Stimulated activated CD4-positive, alpha-beta T cell treated with anti-CD3 and anti-CD28 coated beads, Interleukin-4, amount 100 ng/mL, for 1 hour (primary cell): ENCODE data around the gene TECR.

Experiments
- DNase-seq: peaks from one replicate; pipeline ENCODE4 v3.0.0-alpha.2; 2020

The TECR gene

DNA sequence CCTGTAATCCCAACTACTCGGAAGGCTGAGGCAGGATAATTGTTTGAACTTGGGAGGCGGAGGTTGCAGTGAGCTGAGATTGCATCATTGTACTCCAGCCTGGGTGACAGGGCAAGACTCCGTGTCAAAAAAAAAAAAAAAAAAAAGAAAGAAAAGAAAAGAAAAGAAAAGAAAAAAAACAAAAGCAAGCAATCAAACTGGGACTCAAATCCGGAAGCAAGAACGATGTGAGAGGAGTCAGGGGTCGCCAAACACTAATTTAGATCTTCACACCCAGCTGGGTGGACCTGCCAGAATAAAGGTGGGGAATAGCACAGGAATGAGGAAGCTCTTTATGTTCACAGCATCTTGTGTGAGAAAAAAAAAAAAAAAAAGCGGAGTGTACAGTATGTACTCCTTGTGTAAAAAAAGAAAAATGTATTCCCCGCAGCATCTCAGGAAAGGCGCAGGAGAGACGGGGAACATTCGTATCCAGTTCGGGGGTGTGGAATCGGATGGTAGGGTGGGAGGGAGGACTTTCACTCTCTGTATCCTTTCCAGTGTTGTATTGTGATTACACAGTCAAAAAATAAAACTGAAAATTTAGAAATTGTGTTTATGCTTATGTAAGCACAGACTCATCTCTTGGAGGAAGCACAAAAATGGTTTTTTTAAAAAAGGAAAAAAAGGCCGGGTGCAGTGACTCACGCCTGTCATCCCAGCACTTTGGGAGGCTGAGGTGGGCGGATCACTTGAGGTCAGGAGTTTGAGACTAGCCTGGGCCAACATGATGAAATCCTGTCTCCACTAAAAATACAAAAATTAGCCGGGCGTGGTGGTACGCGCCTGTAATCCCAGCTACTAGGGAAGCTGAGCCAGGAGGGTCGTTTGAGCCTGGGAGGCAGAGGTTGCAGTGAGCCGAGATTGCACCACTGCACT lies 18.8 kb upstream of the TECR start:
- DNase-seq: no peak

DNA sequence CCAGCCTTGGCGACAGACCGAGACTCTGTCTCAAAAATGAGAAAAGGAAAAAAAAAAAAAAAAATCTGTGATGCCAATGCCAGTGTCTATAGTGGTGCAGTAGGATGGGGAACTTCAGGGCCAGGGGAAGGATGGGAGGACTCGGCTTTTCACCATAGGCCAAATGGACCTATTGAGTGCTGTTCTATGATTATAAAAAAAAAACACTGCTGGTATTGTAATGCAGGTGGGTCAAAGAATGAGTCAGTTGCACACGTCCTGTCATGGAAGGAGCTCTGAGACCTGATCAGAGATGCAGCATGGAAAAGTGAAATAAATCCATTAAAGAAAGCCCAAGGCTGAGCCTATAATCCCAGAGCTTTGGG lies 18.2 kb upstream of the TECR start:
- DNase-seq: no peak

DNA sequence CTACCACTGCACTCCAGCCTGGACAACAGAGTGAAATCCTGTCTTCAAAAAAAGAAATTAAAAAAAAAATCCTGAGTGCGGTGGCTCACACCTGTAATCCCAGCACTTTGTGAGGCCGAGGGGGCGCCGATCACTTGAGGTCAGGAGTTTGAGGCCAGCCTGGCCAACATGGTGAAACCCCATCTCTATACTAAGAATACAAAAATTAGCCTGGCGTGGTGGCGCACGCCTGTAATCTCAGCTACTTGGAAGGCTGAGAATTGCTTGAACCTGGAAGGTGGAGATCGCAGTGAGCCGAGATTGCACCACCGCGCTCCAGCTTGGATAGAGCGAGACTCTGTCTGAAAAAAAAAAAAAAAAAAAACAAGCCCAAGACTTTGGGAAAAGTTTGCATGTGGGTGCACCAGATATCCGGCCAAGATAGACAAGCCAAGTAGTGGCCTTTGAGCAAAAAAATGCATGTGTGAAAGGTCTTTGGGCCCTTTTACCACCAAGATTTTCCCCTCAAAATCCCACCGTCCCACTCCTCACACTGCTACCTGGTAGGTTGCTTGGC lies 16.9 kb upstream of the TECR start:
- DNase-seq: no peak

DNA sequence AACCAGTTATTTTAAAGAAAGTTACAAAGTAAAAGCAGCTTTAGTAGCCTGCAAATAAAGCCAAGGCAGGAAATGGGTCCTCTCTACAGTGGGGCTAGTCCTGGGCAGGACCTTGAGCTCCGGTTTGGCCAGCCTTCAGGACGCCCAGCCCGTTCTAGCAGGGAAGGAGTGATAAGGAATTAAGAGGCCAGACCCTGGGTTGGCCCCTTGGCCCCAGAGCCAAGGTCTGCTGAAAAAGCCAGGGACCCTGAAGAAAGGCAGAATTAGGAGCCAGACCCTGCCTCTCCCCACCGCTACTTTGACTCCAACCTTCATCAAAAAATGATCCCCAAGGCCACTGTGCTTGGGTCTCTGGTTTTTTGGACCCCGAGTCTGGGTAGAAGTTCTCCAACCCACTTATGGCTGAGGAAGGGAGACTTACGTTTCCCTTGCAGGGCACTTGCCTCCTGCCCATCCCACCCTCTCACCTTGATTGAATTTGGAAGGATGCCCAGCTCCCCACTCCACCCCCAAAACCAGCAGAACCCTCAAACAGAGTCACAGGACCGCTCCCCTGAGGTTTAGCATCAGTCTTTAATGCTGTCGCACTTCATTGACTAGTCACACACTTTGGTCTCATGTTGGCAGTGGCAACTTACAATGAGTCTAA lies 15.1 kb upstream of the TECR start:
- no peak for DNase-seq

DNA sequence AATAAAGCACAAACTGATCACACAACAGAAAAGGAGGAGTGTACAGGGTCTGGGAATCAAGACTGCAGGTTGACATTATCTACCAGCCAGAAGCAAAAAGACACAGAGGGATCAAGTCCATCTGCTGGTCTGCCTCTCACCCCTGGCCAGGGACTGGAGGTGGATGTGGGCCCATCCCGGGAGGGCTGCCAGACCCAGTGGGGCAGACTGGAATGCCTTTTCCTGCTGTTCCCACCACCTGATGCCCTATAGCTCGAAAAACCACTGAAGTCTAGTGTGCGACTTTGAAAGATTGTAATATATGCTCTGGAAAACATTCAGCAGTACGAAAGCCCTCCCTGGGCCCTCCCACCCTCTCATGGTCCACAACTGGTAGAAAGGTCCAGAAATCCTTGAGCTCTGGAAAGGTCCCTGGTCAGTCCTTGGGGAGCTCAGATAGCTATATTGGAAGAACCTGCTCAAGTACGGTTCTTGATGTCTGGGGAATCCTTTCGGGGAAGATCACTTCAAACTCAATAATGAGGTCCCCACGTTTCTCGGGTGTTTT lies 13.8 kb upstream of the TECR start:
- no peak for DNase-seq

DNA sequence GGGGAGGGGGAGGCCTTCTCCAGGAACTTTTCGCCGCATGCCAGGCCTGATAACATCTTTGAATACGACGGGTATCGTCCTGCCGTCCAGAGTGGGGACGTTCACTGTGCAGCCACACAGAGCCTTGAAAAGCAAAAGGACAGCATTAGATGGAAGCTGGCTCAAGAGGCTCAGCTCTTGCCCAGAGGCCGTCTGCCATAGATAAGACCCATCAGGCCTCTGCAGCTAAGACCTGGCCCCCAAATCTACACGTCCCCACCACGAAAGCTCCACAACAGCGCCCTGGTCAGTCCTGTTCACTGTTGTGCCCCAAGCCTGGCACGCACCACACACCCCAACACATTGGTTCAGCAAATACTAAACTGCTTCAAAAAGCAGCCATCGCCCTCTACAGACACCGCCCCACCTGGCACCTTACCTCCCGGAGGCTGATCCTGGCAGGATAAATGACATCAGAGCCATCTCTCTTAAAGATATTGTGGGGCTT lies 13.3 kb upstream of the TECR start:
- DNase-seq: no peak

DNA sequence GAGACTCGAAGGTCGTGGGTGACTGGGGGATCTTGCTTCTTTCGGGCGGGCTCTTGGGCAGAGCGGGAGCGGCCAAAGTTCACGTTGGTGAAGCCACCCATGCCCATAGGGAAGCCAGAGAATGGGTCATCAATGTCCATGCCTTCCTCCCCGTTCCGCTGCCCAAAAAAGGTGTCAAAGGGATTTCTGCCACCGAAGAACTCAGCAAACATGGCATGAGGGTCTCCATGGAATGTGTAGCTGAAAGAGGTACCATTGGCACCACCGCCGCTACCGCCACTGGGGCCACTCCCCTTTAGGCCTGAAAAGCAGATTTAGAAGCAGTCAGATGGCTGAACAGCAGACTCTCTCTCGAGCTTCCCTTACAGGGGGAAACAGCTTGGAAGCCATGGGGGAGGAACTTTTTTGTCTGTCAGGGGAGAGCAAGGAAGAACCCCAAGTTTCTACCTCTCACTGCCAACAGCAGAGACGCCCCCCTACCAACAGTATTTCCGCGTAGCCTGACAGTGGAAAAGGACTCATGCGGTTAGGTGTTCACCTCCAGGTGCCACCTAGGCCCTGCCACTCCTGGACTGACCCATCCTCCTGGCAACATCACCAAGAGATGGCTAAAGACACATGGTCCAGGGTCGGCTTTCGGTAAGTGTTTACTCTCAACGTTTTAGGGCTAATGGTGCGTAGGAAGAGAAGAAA lies 12.5 kb upstream of the TECR start:
- no peak for DNase-seq

DNA sequence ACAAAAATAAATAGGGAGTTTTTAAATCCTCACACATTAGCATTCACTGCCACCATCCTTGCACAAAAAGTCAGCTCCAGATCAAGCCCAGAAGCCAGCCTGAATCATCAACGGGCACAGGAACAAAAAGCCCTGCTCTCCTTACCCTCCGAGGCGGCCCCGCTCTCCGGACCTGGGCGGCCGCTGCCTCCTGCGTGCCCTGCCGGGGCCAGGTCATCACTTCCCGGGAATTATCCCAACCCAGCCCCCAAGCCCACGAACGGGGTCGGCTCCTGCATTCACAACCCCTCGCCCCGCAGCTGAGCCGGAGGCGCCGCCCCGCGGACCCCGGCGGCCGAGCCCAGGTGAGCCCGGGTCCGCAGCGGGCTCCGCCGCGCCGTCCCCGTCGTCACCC lies 12.0 kb upstream of the TECR start:
- DNase-seq: no peak

DNA sequence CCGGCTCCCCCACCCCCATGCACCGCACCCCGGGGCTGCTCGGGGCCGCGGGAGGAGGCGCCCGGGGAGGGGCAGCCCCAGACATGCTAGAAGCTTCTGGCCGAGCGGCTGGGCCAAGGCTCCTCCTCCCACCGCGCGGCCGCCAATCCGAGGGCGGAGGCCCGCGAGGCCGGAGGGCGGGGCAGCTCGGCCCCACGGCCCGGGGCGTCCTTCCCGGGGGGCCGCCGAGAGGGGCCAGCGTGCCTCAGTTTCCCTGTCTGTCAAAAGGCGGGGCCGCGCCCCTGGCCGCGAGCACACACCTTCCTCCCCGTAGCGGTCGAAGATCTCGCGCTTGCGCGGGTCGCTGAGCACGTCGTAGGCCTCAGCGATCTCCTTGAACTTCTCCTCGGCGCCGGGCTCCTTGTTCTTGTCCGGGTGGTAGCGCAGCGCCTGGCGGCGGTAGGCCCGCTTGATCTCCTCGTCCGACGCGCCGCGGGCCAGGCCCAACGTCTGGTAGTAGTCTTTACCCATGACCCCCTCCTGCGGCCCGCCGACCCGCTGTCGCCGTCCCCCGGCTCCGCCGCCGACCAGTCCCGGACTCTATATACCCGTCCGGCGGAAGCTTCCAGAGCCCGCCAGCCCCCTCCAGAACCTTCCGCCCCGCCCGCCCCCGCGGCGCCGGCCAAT lies 11.4 kb upstream of the TECR start, which contains the start of gene DNAJB1:
Gene DNAJB1, minus strand, starts transcription at position 558 of the 666 bp plus-strand sequence. Its CDS starts 48 bp downstream, at position 510.
- peak; percentile 61 for DNase-seq

DNA sequence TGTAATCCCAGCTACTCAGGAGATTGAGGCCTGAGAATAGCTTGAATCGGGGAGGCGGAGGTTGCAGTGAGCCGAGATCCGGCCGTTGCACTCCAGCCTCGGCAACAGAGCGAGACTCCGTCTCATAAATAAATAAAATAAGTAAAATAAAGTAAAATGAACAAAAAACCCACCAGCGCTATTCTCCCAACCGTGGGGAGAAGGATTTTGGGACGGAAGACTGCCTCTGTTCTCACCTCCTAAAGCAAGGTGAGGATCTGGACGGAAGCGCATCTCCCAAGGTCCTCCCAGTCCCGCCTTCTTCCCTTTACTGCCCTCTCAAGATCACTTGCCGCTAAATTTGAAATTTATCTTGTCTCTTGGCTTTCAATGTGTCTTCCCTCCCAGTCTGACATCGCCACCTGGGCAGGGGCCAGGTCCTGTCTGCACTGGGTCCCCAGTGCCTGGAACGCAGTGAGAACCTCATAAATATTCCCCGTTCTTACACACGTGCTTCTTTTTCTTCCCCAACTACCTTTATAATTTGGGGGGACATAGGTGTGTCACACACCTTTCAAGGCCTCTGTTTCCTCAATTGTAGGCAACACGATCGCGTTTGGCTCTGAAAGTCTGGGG lies 10.0 kb upstream of the TECR start:
- DNase-seq: no peak

DNA sequence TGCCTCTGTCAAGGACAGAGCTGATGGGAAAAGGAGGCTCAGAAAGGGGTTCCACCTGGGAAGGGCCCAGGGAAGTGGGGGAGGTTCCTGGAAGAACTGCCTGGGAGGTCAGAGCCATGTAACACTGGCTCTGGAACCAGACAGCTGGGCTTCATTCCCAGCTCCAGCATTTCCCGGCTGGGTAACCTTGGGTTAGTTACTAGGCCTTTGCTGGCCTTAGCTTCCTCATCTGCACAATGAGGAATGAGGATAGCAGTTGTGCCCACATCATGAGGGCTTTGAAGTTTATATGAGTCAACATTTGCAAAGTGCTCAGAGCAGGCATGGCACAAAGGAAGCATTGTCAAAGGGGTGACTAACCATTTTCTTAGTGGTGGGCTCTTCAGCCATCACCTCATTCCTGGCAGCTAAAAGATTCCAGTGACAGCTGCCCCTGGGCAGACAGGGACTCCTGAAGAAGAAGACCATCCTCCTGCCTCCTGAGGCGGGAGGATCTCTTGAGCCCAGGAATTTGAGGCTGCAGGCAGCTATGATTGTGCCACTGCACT lies 9.5 kb upstream of the TECR start:
- DNase-seq: no peak

DNA sequence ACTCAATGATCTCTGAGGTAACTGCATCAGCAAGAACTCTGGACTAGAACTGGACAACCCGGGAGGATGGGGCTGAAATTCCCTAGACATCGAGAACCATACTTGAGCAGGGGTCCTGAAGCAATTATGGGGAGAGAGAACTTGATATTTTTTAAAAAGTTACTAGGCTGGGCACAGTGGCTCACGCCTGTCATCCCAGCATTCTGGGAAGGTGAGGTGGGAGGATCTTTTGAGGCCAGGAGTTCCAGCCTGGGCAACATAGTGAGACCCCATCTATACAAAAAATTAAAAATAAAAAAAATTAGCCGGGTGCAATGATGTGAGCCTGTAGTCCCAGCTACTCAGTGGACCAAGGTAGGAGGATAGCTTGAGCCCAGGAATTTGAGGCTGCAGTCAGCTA lies 8.9 kb upstream of the TECR start:
- no peak for DNase-seq

DNA sequence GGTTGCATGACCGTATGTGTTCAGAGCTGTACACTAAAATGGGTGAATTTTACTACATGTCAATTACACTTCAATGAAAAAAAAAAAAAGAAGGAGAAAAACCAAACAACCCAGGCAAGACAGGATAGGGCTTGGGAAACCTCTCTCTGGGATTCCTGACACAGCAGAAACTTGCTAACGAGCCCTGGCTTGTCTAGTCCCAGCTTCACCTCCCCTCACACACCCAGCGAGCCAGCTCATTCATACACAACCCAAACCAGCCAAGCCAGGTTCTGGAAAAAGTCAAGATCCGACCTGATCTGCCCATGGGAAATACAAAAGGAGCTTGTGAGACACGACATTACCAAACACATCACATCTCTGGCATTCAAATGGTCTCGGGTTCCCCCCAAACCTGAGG lies 3.7 kb upstream of the TECR start:
- DNase-seq: no peak

DNA sequence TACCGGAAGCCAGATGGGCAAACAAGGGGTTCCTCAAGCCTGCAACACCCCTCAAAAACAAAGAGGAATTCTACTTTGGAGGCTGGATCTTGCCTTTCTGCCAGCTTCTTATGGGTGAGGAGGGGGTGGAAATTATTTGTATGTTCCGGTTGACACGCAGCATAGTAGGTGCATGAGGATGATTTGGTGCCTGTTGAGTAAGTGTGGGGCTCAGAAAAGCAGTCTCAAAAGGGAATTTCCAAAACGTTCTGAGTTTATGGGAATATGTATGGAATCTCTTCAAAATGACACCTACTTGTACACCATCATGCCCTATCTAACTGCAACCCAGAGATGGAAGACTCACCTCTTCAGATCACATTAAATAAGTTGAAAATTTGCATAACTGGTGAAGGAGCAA lies 3.0 kb upstream of the TECR start:
- no peak for DNase-seq

DNA sequence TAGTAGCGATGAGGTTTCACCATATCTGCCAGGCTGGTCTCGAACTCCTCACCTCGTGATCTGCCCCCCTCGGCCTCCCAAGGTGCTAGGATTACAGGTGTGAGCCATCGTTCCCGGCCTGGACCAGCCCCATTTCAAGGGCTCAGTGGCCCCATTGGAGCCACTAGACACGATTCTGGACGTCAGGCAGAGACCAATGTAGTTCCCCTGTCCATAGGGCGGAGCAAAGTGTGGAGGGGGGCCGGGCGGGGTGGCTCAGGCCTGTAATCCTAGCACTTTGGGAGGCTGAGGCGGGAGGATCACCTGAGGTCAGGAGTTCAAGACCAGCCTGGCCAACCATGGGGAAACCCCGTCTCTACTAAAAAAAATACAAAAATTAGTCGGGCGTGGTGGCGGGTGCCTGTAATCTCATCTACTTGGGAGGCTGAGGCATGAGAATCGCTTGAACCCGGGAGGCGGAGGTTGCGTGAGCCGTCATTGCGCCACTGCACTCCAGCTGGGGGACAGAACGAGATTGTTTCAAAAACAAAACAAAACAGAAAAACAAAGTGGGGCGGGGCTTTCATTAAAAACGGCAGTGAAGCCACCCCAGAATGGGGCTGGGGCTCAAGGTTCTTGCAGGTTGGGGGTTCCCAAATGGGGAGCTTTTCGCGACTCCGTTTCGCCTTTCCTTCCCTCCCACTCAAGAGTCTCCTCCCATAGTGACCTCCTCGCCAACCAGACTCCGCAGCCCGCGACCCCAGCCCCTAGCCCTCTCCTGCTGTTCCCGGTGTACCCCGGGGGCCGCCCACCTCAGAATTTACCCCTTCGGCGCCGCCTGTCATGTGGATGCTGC lies 758 bp upstream of the TECR start:
- no peak for DNase-seq

DNA sequence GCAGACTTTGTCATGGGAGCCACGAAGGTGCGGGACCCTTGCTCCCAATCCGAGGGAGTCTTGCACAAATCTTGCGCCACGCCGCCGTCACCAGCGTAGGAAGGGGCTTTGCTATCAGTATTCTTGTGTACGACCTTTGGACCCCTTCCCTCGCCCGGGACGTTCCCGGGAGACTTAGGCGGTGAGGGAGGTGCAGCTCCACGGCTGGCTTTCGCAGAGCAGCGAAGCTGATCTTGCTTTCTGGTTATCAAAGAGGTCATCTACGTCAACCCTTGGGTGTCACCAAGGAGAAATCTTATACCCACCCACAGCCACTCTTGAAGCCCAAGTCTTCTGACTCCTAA lies 583 bp downstream of the TECR start:
- no peak for DNase-seq

DNA sequence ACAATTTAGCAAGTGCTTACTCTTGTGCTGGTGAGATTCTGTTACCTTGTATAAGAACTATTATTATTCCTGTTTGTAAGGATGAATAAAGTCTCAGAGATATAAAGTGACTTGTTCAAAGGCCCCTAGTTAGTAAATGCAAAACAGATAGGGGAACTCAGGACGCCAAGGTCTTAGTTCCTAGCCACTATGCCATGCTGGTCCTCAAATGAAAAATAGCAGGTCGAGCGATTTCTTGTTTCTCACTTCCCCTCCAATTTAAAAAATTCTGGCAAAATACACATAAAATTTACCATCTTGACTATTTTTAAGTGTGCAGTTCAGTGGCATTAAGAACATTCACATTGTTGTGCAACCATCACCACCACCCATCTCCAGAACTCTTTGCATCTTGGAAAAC lies 1.1 kb downstream of the TECR start:
- no peak for DNase-seq

DNA sequence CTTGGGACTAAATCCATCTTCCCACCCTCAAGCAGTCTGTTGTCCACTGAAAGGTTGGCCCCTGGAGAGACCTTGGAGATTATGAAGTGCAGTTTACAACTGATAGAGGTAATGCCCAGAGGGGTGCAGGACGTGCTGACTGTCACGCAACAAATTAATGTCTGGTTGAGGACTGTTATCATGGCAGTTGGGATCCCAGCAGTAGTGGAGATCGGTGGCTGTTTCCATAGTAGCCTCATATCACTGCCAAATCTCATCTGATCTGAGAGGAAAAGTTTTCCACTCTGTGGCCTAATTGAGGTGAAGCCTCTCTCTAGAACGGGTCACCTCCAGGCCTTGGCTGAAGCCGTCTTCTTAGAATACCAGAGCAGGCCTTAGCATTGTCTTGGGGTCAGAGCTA lies 4.1 kb downstream of the TECR start:
- DNase-seq: no peak

DNA sequence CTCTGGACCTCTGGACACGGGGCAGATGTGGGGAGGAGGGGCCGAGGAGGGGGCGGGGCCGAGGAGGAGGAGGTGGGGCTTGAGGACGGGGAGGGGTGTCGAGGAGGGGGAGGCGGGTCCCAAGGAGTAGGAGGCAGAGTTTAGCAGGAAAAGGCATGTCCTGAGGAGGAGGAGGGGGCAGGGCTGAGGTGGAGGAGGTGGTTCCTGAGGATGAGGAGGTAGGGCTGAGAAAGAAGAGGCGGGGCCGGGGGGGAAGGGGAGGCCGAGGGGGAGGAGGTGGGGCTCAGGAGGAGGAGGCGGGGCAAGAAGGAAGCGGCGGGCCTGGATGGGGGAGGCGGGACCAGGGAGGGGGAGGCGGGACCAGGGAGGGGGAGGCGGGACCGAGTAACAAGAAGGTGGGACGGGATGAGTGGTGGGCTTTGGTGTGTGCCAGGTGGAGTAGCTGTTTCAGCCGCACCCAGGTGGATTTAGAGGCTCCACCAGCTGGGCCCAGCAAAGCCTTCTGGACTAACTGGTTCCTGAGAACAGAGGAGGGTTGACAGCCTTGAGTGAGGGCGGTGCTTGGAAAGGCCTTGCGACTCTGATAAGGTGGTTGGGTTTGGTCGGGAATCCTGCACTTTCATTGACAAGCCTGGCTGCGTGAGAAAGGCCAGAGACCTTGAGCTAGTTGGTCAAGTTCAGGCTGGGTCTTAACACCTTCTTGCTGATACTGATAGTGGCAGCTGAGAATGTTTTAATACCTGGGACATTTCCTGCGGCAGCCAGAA lies 7.7 kb downstream of the TECR start:
- DNase-seq: peak; percentile 48
